Natural killer cell (primary cell): Measurements from ENCODE around the gene PLCB1. TPM values are rescaled to one million over a fixed set of nuclear protein-coding genes. Genes with fewer than 3 reads are reported as not detected.
"Not testable (repeated sequence)": the region's sequence is repeated elsewhere in the genome, so short reads cannot be mapped to it uniquely, and the experiment has no call there.

Experiments used
- ATAC-seq, 3 donors: fragments of 150-1000 bp in 2 of 3; fragments of 200-7000 bp in 1 of 3; cut with Tn5 transposase; 1 replicate in 1 of 3; 2 replicates in 2 of 3; pipeline ENCODE4 v1.10.0; 2021; ENCODE audit warnings: mild to moderate bottlenecking in 2 of 3, moderate library complexity in 2 of 3
- DNase-seq, 2 donors: peaks; one replicate each; pipeline versions ENCODE4 v3.0.0 to v3.0.0-alpha.2; 2013 to 2021; ENCODE audit warnings: mixed read lengths in 1 of 2
- H3K27ac ChIP-seq: one replicate; pipeline ENCODE4 v1.5.1; 2013; ENCODE audit warnings: mild to moderate bottlenecking, low read length
- H3K27me3 ChIP-seq: one replicate; pipeline ENCODE4 v1.6.1; 2013; ENCODE audit warnings: low read length; ENCODE audit not compliant: control insufficient read depth, insufficient read depth
- H3K36me3 ChIP-seq: one replicate; pipeline ENCODE4 v1.6.1; 2013; ENCODE audit warnings: low read length; ENCODE audit not compliant: control insufficient read depth, insufficient read depth
- H3K4me1 ChIP-seq: one replicate; pipeline ENCODE4 v1.6.1; 2013; ENCODE audit warnings: low read length; ENCODE audit not compliant: control insufficient read depth, insufficient read depth
- H3K4me3 ChIP-seq: one replicate; pipeline ENCODE4 v1.5.1; 2013; ENCODE audit warnings: low read length
- H3K9me3 ChIP-seq: one replicate; pipeline ENCODE4 v1.6.1; 2013; ENCODE audit warnings: low read length; ENCODE audit not compliant: control insufficient read depth, insufficient read depth
- H3K27ac Mint-ChIP-seq, 2 donors: one replicate each; pipeline ENCODE4 v1.8.0; 2022; ENCODE audit warnings: mild to moderate bottlenecking in 2 of 2, mixed read lengths in 2 of 2, moderate library complexity in 1 of 2
- H3K27me3 Mint-ChIP-seq, 2 donors: one replicate each; pipeline ENCODE4 v1.8.0; 2022; ENCODE audit warnings: low read depth in 2 of 2, mixed read lengths in 2 of 2
- H3K36me3 Mint-ChIP-seq: one replicate; pipeline ENCODE4 v1.8.0; 2022; ENCODE audit warnings: mixed read lengths
- H3K4me1 Mint-ChIP-seq, 2 donors: one replicate each; pipeline ENCODE4 v1.8.0; 2022; ENCODE audit warnings: mixed read lengths in 2 of 2
- H3K4me3 Mint-ChIP-seq: one replicate; pipeline ENCODE4 v1.8.0; 2022; ENCODE audit warnings: mild to moderate bottlenecking, moderate library complexity, mixed read lengths
- H3K9me3 Mint-ChIP-seq, 2 donors: one replicate each; pipeline ENCODE4 v1.8.0; 2022; ENCODE audit warnings: mixed read lengths in 2 of 2
- CTCF ChIP-seq: fragments of 200-600 bp; IDR thresholded peaks from one replicate; pipeline ENCODE4 v1.8.0; 2022; ENCODE audit warnings: antibody characterized with exemption
- WGBS: methylation state at CpG from one replicate; pipeline ENCODE4 v1.1.7; 2013; ENCODE audit warnings: missing lambda C conversion rate; ENCODE audit not compliant: insufficient coverage; 5-methylcytosine and 5-hydroxymethylcytosine counted together
- intact Hi-C: fragments of 100-400 bp; cut with micrococcal nuclease; formaldehyde crosslinking; loops from one replicate; pipeline ENCODE4 v1.14.2; 2022
- total RNA-seq, 4 donors: library from RNA; stranded (reverse); fragments of 120-200 nt in 1 of 4; gene quantifications; one replicate each; pipeline versions ENCODE4 v1.2.3 to v1.2.4, GENCODE V29; 2013 to 2022

The PLCB1 gene
- total RNA-seq, 3 donors from 2014 or later (not counting 1 experiment from before 2014, with no cell fraction given), result 48.7 to 66.2 (median 57.7) TPM

- Histone ChIP-seq H3K27me3 (no peaks in the 10 kb centered on the region), H3K27ac (no peak overlapping the region), H3K4me1 (peaks cover 29% of the 10 kb centered on the region), H3K4me3 (no peak overlapping the region), H3K9me3 (no peaks in the 10 kb centered on the region), H3K36me3 (no peaks in the 10 kb centered on the region)
- H3K27me3 Mint-ChIP-seq, result no peaks in the 10 kb centered on the region
- no peak for TF ChIP-seq CTCF
- no CpG with 5 or more reads among the region's 1 CpG for WGBS
- peak overlapping the region; percentile 37 to 81 for H3K27ac Mint-ChIP-seq
- H3K4me1 Mint-ChIP-seq, result peaks cover 82 to 84% of the 10 kb centered on the region in 2 donors
- H3K4me3 Mint-ChIP-seq, result peak overlapping the region; percentile 67
- DNase-seq (no peak), ATAC-seq (no peak)
- H3K9me3 Mint-ChIP-seq, result no peaks in the 10 kb centered on the region
- intact Hi-C loops, result no loop called here
- no peaks in the 10 kb centered on the region for H3K36me3 Mint-ChIP-seq
Measured at GRCh38 chr20:8155229-8155628, 23.2 kb downstream of the PLCB1 start.

- 80% methylated on average over 2 of the region's 2 CpGs for WGBS
- H3K27ac Mint-ChIP-seq, result peak overlapping the region; percentile 81 to 83
- intact Hi-C loops, result loop anchor here (2.0 kb wide), 1 partner anchor 23 kb away; the partner anchor contains the start of gene PLCB1
- no peaks in the 10 kb centered on the region for H3K36me3 Mint-ChIP-seq
- Histone ChIP-seq H3K4me1 (peaks cover 28% of the 10 kb centered on the region), H3K4me3 (no peak overlapping the region), H3K9me3 (no peaks in the 10 kb centered on the region), H3K36me3 (no peaks in the 10 kb centered on the region), H3K27me3 (no peaks in the 10 kb centered on the region), H3K27ac (no peak overlapping the region)
- peak overlapping the region; percentile 36 for H3K4me3 Mint-ChIP-seq
- no peaks in the 10 kb centered on the region for H3K27me3 Mint-ChIP-seq
- DNase-seq, result no peak
- no peaks in the 10 kb centered on the region for H3K9me3 Mint-ChIP-seq
- no peak for ATAC-seq
- no peak for TF ChIP-seq CTCF
- peaks cover 77 to 78% of the 10 kb centered on the region in 2 donors for H3K4me1 Mint-ChIP-seq
Measured at GRCh38 chr20:8155812-8156211, 23.7 kb downstream of the PLCB1 start.

- peak; percentile 81 to 89 (median 86) for ATAC-seq
Measured at GRCh38 chr20:8156235-8157079, 24.4 kb downstream of the PLCB1 start.

GRCh38 chr20:8159217-8159616 is 27.2 kb downstream of the PLCB1 start:
- H3K9me3 ChIP-seq, DNase-seq, H3K27me3 Mint-ChIP-seq, H3K27me3 ChIP-seq, H3K27ac Mint-ChIP-seq, H3K9me3 Mint-ChIP-seq, H3K27ac ChIP-seq, H3K4me3 ChIP-seq, H3K36me3 Mint-ChIP-seq, H3K36me3 ChIP-seq, ATAC-seq, H3K4me3 Mint-ChIP-seq, intact Hi-C loops: not testable (repeated sequence)
- WGBS, result 100% methylated on average over 1 of the region's 1 CpG
- peaks cover 20% of the 10 kb centered on the region for H3K4me1 ChIP-seq
- H3K4me1 Mint-ChIP-seq, result peaks cover 51 to 57% of the 10 kb centered on the region in 2 donors

More at GRCh38 chr20:8156235-8157079, 24.4 kb downstream of the PLCB1 start:
- H3K4me1 ChIP-seq, result peaks cover 25% of the 10 kb centered on the region
- H3K27ac ChIP-seq, result no peak overlapping the region
- H3K4me3 Mint-ChIP-seq, result peak overlapping the region; percentile 55
- no peak for TF ChIP-seq CTCF
- no peaks in the 10 kb centered on the region for H3K27me3 ChIP-seq
- H3K27ac Mint-ChIP-seq, result peak overlapping the region; percentile 81 to 83
- peak in 1 of 2 donors; percentile 63 for DNase-seq
- intact Hi-C loops, result loop anchor here (2.0 kb wide), 1 partner anchor 24 kb away; the partner anchor contains the start of gene PLCB1
- no peaks in the 10 kb centered on the region for H3K9me3 Mint-ChIP-seq
- H3K4me1 Mint-ChIP-seq, result peaks cover 75% of the 10 kb centered on the region in 2 donors
- no peaks in the 10 kb centered on the region for H3K36me3 Mint-ChIP-seq
- H3K36me3 ChIP-seq, result no peaks in the 10 kb centered on the region
- no peak overlapping the region for H3K4me3 ChIP-seq
- no peaks in the 10 kb centered on the region for H3K27me3 Mint-ChIP-seq
- H3K9me3 ChIP-seq, result no peaks in the 10 kb centered on the region
